ENCODE data around the gene TARBP2. TPM values are rescaled to one million over a fixed set of nuclear protein-coding genes. Genes with fewer than 3 reads are reported as not detected.

The TARBP2 gene
- polyA plus RNA-seq, 1 experiment, result 44.9 TPM

DNA sequence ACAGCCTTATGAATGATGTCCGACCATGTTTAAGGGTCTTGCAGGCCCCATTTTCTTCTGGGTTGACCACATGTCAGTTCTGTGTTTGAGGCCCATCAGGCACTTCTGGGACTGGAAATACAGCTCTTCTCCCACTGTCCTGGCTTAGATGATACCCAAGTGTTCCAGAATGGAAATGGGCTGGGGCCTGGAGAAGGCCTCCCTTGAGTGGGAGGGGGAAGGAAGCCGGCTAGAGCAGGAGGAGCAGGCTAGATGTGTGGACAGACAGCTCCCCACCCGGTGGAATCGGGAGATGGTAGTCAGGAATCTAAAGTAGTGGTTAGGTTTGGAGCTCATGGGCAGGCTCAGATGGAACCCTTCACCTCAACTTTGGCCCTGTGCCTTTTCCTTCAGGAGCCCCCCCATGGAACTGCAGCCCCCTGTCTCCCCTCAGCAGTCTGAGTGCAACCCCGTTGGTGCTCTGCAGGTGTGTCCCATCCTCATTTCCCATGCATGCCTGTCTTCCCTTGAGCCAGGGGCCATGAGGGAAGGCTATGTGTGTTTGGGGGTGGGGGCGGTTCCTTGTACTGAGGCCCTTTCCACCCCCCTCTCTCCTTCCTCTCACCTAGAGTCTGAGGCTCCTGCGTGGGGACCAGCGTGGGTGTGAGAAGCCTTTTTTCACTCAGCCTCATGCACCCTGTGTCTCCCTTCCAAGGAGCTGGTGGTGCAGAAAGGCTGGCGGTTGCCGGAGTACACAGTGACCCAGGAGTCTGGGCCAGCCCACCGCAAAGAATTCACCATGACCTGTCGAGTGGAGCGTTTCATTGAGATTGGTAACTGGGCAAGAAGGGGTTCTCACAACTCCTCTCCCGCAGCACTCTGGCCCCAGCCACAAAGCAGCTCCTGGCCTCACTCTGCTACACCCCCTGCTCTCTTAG lies 3.2 kb downstream of the TARBP2 start:
- H3K4me3 ChIP-seq (ENCODE audit: low read depth, low read length), result no peak overlapping the region
- TF ChIP-seq, protein P1, sequence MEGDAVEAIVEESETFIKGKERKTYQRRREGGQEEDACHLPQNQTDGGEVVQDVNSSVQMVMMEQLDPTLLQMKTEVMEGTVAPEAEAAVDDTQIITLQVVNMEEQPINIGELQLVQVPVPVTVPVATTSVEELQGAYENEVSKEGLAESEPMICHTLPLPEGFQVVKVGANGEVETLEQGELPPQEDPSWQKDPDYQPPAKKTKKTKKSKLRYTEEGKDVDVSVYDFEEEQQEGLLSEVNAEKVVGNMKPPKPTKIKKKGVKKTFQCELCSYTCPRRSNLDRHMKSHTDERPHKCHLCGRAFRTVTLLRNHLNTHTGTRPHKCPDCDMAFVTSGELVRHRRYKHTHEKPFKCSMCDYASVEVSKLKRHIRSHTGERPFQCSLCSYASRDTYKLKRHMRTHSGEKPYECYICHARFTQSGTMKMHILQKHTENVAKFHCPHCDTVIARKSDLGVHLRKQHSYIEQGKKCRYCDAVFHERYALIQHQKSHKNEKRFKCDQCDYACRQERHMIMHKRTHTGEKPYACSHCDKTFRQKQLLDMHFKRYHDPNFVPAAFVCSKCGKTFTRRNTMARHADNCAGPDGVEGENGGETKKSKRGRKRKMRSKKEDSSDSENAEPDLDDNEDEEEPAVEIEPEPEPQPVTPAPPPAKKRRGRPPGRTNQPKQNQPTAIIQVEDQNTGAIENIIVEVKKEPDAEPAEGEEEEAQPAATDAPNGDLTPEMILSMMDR (IDR thresholded peaks at IDR 0.05; ENCODE audit: insufficient read depth, low read depth, low read length), result no peak
- peaks cover 10% of the 10 kb centered on the region for H3K36me3 ChIP-seq (ENCODE audit: control insufficient read depth, insufficient read depth, low read length)
- DNase-seq (ENCODE audit: low read depth), result no peak
- ChIA-PET POLR2A (no interaction called here), CTCF (interaction anchor here (1.1 to 2.7 kb wide), 4 partner anchors 152 to 183 kb away, joined by 3 to 10 read pairs (median 4); partner anchors contain the start of gene AAAS)
- H3K27me3 ChIP-seq (ENCODE audit: control insufficient read depth, insufficient read depth, low read length), result no peaks in the 10 kb centered on the region

DNA sequence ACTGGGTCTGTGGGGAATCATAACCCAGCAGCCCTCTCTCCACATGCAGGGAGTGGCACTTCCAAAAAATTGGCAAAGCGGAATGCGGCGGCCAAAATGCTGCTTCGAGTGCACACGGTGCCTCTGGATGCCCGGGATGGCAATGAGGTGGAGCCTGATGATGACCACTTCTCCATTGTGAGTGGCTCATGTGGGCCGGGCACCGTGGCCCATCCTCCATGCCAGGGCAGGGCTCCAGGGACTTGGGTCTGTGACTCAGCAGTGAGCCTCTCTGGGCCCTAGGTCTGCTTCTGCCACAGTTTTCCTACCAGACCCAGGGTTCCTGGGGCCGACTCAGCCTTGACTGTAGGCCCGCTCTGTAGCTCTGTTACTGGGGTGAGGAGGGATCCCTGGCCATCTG lies 4.0 kb downstream of the TARBP2 start:
- Histone ChIP-seq H3K27me3 (ENCODE audit: control insufficient read depth, insufficient read depth, low read length) (no peaks in the 10 kb centered on the region), H3K36me3 (ENCODE audit: control insufficient read depth, insufficient read depth, low read length) (peaks cover 10% of the 10 kb centered on the region), H3K4me3 (ENCODE audit: low read depth, low read length) (no peak overlapping the region)
- DNase-seq (ENCODE audit: low read depth), result no peak
- CTCF ChIA-PET, result interaction anchor here (1.1 to 2.7 kb wide), 4 partner anchors 147 to 181 kb away, joined by 3 to 10 read pairs (median 4); no protein-coding TSS in a partner anchor
- POLR2A ChIA-PET, result no interaction called here
- TF ChIP-seq, protein P1 (IDR thresholded peaks at IDR 0.05; ENCODE audit: insufficient read depth, low read depth, low read length), result no peak

DNA sequence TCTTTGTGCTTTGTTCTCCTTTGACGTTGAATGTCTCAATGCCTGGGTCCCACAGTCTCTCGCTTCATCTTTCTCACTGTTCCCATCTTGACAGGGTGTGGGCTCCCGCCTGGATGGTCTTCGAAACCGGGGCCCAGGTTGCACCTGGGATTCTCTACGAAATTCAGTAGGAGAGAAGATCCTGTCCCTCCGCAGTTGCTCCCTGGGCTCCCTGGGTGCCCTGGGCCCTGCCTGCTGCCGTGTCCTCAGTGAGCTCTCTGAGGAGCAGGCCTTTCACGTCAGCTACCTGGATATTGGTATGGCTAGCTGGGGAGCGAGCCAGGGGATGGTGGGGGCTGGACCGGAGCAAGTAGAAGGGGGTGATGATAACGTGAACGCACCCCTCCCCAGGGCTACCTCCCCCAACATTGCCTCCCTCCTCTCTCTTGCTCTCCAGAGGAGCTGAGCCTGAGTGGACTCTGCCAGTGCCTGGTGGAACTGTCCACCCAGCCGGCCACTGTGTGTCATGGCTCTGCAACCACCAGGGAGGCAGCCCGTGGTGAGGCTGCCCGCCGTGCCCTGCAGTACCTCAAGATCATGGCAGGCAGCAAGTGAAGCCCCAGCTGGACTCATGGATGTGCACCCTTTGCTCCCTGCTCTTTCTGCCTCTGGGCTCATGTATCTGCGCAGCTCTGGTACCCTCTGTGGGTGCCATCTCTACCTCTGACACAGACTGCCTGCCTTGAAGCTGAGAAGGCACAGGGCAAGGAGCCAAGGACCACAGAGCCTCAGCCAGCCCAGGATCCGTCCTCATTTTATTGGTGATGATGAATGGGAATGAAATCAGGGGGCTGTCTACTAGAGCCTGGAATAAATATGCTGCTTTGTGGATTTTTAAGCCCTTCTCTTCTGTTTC lies 4.7 kb downstream of the TARBP2 start:
- CTCF ChIA-PET, result interaction anchor here (0.6 to 2.7 kb wide), 6 partner anchors 29 to 184 kb away, joined by 3 to 10 read pairs (median 4); partner anchors contain the start of gene AAAS
- H3K36me3 ChIP-seq (ENCODE audit: control insufficient read depth, insufficient read depth, low read length), result peaks cover 11% of the 10 kb centered on the region
- DNase-seq (ENCODE audit: low read depth), result no peak
- H3K4me3 ChIP-seq (ENCODE audit: low read depth, low read length), result no peak overlapping the region
- no peaks in the 10 kb centered on the region for H3K27me3 ChIP-seq (ENCODE audit: control insufficient read depth, insufficient read depth, low read length)
- TF ChIP-seq, protein P1 (IDR thresholded peaks at IDR 0.05; ENCODE audit: insufficient read depth, low read depth, low read length), result no peak
- POLR2A ChIA-PET, result interaction anchor here (0.6 kb wide), 1 partner anchor 53 kb away, joined by 6 read pairs; no protein-coding TSS in a partner anchor

DNA sequence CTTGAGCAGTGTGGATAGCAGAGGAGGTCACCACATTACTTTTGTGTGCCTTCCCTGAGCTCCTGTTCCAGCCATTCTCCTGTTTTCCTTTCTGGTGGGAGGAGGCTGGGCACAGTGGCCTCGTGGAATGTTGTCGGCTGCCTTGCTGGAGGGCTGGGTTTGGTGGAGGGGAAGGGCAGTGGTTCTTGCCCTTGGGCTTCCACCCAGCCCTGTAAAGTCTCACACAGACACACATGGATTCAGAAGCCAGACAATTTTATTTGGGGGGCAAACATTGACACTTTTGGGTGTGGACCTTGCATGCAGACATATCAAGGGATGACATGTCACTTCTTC lies 5.3 kb downstream of the TARBP2 start:
- ChIA-PET CTCF (interaction anchor here (0.9 to 2.4 kb wide), 4 partner anchors 30 to 185 kb away, joined by 3 to 10 read pairs (median 4); partner anchors contain the start of gene AAAS), POLR2A (interaction anchor here (0.6 kb wide), 1 partner anchor 54 kb away, joined by 6 read pairs; no protein-coding TSS in a partner anchor)
- no peak for DNase-seq (ENCODE audit: low read depth)
- TF ChIP-seq, protein P1 (IDR thresholded peaks at IDR 0.05; ENCODE audit: insufficient read depth, low read depth, low read length), result no peak
- Histone ChIP-seq H3K36me3 (ENCODE audit: control insufficient read depth, insufficient read depth, low read length) (peaks cover 11% of the 10 kb centered on the region), H3K4me3 (ENCODE audit: low read depth, low read length) (no peak overlapping the region), H3K27me3 (ENCODE audit: control insufficient read depth, insufficient read depth, low read length) (no peaks in the 10 kb centered on the region)
